ENCODE measurements around the gene CLRN2. TPM values are rescaled to one million over a fixed set of nuclear protein-coding genes. Genes with fewer than 3 reads are reported as not detected.

CLRN2 gene
- total and polyA plus RNA-seq, 2 donors (not counting 3 experiments of a cell fraction or from before 2014, with no cell fraction given), result not detected

DNA sequence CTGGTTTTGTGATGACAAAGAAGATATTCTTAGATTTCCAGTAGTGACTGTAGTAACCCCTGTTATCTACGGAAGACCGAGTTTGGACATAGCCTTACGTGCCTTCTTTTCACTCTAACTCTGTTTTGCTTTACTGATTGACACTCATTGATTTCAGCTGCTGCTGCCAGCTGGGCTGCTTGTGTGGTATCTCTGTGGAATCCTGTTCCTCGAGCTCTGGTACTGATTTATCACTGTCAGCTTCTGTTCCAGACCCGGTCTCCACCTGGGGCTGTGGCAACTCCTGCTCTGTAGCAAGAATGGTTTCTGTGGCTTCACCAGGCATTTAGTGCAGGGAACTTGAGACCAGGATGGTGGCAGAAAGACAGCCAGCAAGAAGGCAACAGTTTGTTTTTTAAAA is 37.5 kb downstream of the CLRN2 start:
- H3K9ac ChIP-seq (replicated peaks; ENCODE audit: extremely low read depth, insufficient read depth, low read length), result no peak overlapping the region
- H4K20me1 ChIP-seq (replicated peaks; ENCODE audit: control insufficient read depth, extremely low read depth, insufficient read depth, low read length), result no peaks in the 10 kb centered on the region
- no peak overlapping the region for H3K4me3 ChIP-seq (replicated peaks in 1 of 3; ENCODE audit: insufficient read depth in 1 of 3, low read depth in 1 of 3, low read length in 3 of 3)
- FAIRE-seq, result no peak
- intact Hi-C loops (cut with micrococcal nuclease), result no loop called here
- TF ChIP-seq POLR2AphosphoS5 (IDR thresholded peaks at IDR 0.05; ENCODE audit: insufficient read depth, low read depth, low read length) (no peak), EZH2 (IDR thresholded peaks at IDR 0.05; ENCODE audit: borderline replicate concordance, low read depth, low read length, severe bottlenecking) (no peak), GATA2 (IDR thresholded peaks at IDR 0.05; ENCODE audit: insufficient read depth, insufficient read length, low read depth, low read length) (no peak), FOS (IDR thresholded peaks at IDR 0.05; ENCODE audit: borderline replicate concordance, insufficient read depth, low read length) (no peak), MYC (IDR thresholded peaks at IDR 0.05; ENCODE audit: low read depth, low read length) (no peak), JUN (IDR thresholded peaks at IDR 0.05; ENCODE audit: borderline replicate concordance, insufficient read depth, insufficient read length, low read depth) (no peak), POLR2A (IDR thresholded peaks at IDR 0.05; ENCODE audit: low read depth, low read length) (no peak)
- TF ChIP-seq, protein P1, sequence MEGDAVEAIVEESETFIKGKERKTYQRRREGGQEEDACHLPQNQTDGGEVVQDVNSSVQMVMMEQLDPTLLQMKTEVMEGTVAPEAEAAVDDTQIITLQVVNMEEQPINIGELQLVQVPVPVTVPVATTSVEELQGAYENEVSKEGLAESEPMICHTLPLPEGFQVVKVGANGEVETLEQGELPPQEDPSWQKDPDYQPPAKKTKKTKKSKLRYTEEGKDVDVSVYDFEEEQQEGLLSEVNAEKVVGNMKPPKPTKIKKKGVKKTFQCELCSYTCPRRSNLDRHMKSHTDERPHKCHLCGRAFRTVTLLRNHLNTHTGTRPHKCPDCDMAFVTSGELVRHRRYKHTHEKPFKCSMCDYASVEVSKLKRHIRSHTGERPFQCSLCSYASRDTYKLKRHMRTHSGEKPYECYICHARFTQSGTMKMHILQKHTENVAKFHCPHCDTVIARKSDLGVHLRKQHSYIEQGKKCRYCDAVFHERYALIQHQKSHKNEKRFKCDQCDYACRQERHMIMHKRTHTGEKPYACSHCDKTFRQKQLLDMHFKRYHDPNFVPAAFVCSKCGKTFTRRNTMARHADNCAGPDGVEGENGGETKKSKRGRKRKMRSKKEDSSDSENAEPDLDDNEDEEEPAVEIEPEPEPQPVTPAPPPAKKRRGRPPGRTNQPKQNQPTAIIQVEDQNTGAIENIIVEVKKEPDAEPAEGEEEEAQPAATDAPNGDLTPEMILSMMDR (IDR thresholded peaks at IDR 0.05; ENCODE audit: extremely low read depth in 1 of 2, insufficient read depth in 1 of 2, low read depth in 1 of 2, low read length in 2 of 2), result no peak
- TF ChIP-seq, protein P2, sequence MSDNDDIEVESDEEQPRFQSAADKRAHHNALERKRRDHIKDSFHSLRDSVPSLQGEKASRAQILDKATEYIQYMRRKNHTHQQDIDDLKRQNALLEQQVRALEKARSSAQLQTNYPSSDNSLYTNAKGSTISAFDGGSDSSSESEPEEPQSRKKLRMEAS (IDR thresholded peaks at IDR 0.05; ENCODE audit: insufficient read depth, insufficient read length), result no peak
- no peak overlapping the region for H3K4me2 ChIP-seq (ENCODE audit: insufficient read depth, low read length)
- H3K4me1 ChIP-seq (ENCODE audit: control insufficient read depth, extremely low read depth, insufficient read depth, low read length), result no peaks in the 10 kb centered on the region
- CTCF ChIA-PET, result interaction anchor here (0.9 to 1.5 kb wide), 2 partner anchors 16 to 84 kb away, joined by 3 read pairs; no protein-coding TSS in a partner anchor
- BruUV-seq (replicated peaks), result no TSS peak
- peaks cover 9 to 11% of the 10 kb centered on the region in 2 experiments for H3K27me3 ChIP-seq (ENCODE audit: control insufficient read depth in 2 of 2, insufficient read depth in 2 of 2, low read length in 2 of 2)
- dilution Hi-C loops (cut with MboI; ENCODE audit: extremely low pct_ligation_motif_present, low sequenced_read_pairs), result no loop called here
- no peaks in the 10 kb centered on the region for H3K36me3 ChIP-seq (ENCODE audit: control insufficient read depth in 2 of 2, extremely low read depth in 1 of 2, insufficient read depth in 2 of 2, low read length in 2 of 2)
- no peak overlapping the region for H3K27ac ChIP-seq (ENCODE audit: insufficient read depth, low read depth, low read length)
- H3K9me1 ChIP-seq (replicated peaks; ENCODE audit: control insufficient read depth, extremely low read depth, insufficient read depth, low read length), result no peaks in the 10 kb centered on the region
- no peaks in the 10 kb centered on the region for H3K79me2 ChIP-seq (ENCODE audit: control insufficient read depth, insufficient read depth, low read length)
- H2AFZ ChIP-seq (ENCODE audit: low read depth, low read length), result no peak overlapping the region
- no peak for DNase-seq (ENCODE audit: low read depth, low spot score)
- POLR2A ChIA-PET, result no interaction called here
- H3K9me3 ChIP-seq (replicated peaks; ENCODE audit: control insufficient read depth, insufficient read depth, low read length), result no peaks in the 10 kb centered on the region
